Fibroblast of pulmonary artery (primary cell): ENCODE data around the gene KRT76.
"Not testable (repeated sequence)": the region's sequence is repeated elsewhere in the genome, so short reads cannot be mapped to it uniquely, and the experiment has no call there.

ENCODE experiments used
- DNase-seq: peaks from one replicate; pipeline ENCODE4 v3.0.0-alpha.2; 2010; ENCODE audit warnings: low read depth
- H3K4me3 ChIP-seq: replicated peaks from 2 replicates; pipeline ENCODE4 v1.5.1; 2011; ENCODE audit warnings: low read depth, mild to moderate bottlenecking, control low read depth, low read length, moderate library complexity
- TF ChIP-seq, protein P1 (sequence below): IDR thresholded peaks from 2 replicates; pipeline ENCODE4 v1.5.1; 2011; ENCODE audit warnings: mild to moderate bottlenecking, control low read depth, low read length, inconsistent platforms; ENCODE audit errors: missing control alignments

Gene KRT76

DNA sequence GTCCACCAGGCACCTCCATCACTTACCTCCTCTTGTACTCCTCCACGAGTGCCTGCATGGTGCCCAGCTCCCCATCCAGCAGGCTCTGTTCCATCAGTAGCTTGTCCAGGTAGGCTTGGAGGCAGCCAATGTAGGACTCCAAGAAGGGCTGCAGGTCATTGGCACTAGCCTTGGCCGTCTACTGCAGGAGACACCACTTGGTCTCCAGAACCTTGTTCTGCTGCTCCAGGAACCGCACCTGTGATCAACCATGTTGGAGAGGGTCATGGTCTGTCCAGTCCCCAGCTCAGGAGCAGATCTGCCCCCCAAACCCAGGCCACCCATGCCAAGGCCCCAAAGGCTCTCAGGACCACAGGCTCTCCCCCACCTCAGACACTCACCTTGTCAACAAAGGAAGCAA, 23.9 kb downstream of the KRT76 start:
- H3K4me3 ChIP-seq: no peak overlapping the region
- DNase-seq: no peak
- TF ChIP-seq, protein P1, sequence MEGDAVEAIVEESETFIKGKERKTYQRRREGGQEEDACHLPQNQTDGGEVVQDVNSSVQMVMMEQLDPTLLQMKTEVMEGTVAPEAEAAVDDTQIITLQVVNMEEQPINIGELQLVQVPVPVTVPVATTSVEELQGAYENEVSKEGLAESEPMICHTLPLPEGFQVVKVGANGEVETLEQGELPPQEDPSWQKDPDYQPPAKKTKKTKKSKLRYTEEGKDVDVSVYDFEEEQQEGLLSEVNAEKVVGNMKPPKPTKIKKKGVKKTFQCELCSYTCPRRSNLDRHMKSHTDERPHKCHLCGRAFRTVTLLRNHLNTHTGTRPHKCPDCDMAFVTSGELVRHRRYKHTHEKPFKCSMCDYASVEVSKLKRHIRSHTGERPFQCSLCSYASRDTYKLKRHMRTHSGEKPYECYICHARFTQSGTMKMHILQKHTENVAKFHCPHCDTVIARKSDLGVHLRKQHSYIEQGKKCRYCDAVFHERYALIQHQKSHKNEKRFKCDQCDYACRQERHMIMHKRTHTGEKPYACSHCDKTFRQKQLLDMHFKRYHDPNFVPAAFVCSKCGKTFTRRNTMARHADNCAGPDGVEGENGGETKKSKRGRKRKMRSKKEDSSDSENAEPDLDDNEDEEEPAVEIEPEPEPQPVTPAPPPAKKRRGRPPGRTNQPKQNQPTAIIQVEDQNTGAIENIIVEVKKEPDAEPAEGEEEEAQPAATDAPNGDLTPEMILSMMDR: no peak

DNA sequence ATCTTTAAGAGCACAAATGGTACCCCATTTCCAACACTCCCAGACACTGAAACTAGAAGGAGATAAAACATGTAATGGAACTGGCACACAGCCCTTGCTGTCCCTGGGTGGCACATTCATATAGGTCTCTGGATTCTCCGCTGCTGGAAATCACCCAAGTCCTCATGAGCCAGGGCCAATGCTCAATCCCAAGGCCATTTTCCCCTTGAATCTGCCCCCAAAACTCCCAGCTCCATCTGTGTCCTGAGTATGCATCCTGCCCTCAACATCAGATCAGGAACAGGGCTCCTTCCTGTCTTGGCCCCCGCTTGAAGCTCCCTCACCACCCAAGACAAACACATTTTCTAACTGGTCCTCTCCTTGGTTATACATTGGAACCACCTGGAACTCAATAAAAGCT, 24.6 kb downstream of the KRT76 start:
- no peak for DNase-seq
- no peak overlapping the region for H3K4me3 ChIP-seq
- TF ChIP-seq, protein P1: no peak

DNA sequence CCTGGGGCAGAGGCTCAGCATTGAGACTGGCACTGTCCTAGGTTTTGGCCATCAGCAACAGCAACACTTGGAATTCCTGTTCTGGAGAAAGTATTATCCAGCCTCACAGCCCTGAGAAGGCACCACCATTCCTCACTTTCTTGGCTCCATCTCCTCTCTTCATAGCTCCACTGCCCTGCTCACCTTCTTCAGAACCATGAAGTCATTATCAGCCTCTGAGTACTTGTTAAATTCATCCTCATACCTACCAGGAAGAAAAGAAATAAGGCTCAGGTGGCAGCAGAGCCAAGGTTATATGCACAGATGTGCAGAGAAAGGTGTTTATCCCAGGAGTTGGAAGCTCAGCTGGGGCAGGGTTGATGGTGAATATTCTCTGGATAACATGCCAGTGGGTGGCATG, 25.4 kb downstream of the KRT76 start:
- H3K4me3 ChIP-seq: no peak overlapping the region
- no peak for DNase-seq
- TF ChIP-seq, protein P1: no peak

DNA sequence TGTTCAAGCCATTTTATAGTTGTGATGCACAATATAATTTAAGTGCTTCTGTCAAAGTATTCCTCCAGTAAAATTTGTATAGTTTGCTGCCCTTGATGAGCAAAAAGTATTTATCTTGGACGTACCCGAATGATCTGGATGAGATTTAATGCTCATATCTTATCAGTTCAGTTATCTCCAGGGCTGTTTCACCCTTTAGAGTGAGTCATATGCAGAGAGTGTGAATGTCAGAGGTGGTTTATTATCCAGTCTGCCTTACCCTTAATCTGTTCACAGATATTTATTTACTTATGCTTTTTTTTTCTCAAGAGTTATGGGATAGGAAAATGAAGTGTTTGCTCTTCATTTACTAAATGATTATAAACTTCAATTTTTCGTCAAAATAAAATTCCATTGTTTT, 26.6 kb downstream of the KRT76 start:
- H3K4me3 ChIP-seq, DNase-seq: not testable (repeated sequence)

DNA sequence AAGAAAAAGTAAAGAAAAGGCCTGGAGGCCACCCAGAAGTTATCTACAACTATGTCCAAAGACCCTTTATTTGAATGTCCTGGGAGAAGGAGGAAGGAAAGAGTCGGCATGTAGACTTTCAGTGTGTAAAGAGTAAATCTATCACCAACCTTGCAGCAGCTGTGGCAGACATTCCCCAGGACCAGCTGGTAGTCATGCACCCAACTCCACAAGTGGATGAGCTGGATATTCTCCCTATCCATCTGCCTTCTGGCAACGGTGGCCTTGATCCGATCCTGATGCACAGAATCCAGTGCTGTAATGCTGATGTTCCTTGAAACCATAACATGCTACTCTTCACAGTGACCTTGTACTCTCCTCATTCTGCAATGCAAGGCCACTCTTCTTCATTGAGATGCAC, 27.3 kb downstream of the KRT76 start:
- no peak overlapping the region for H3K4me3 ChIP-seq
- no peak for DNase-seq
- TF ChIP-seq, protein P1: no peak

DNA sequence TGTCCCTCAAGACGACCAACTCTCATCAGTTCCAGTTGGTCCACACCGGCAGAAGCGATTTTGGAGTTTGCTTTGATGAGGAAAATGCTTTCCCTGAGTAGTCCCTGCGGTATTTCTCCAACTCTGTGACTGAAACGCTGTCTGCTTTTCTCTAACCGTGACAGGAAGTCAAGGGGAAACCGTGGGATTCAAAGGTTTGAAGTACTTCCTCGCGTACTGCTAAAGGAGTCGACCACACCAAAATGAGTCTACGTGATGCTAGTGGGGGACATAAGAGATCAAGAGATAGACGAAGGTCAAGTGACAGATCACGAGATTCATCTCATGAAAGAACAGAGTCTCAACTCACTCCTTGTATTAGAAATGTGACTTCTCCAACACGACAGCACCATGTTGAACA, 28.6 kb downstream of the KRT76 start:
- TF ChIP-seq, protein P1: no peak
- no peak for DNase-seq
- H3K4me3 ChIP-seq: no peak overlapping the region

DNA sequence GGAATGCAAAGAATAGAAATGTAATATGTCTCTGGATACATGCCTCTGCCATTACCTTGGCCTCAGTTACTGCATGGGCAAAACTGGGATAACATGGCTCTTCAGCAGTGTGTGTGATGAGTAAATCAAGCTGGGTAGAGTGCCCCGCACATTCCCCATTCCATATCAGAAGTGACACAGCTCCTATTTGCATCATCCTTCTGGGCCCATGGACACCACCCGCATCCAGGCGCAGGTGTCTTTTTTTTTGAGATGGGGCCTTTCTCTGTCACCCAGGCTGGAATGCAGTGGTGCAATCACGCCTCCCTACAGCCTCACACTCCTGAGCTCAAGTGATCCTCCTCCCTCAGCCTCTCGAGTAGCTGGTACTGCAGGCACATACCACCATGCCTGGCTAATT, 31.6 kb downstream of the KRT76 start:
- TF ChIP-seq, protein P1: no peak
- DNase-seq: no peak
- H3K4me3 ChIP-seq: no peak overlapping the region

DNA sequence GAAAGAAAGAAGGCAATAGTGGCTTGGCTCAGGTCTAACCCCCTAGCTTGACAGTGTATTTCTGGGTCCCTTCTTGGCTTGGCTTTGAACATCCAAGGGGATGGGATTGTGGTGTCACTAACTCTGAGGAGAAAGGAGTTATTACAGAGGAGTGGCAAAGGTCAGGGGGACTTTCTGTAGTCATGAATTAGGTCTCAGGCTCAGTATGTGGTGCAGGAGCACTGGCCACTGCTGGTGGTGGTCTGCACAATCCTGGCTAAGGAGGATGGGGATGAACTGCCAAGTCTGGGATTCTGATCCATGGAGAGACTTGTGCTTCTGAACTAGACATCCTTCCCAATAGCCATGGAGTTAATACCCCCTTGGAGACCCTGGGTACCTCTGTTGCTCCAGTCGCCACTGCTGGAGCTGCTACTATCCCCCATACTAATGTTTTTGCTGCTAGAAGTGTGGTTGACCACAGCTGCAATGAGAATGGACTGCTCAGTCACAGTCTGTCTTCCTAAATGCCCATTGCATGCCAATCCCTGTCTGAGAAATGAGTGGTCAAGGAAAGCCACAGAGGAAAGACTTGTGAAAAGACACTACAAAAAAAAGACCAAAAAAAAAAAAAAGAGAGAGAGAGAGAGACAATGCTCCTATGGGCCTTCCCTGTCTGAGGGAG, 32.5 kb downstream of the KRT76 start:
- TF ChIP-seq, protein P1: no peak
- no peak overlapping the region for H3K4me3 ChIP-seq
- no peak for DNase-seq
